Activated CD8-positive, alpha-beta T cell treated with anti-CD3 and anti-CD28 coated beads for 36 hours (primary cell): ENCODE results near the gene GPANK1. TPM values are rescaled to one million over a fixed set of nuclear protein-coding genes. Genes with fewer than 3 reads are reported as not detected.

Experiments used
- ATAC-seq: fragments of 200-7000 bp; cut with Tn5 transposase; one replicate; pipeline ENCODE4 v1.10.0; 2021; ENCODE audit warnings: mild to moderate bottlenecking, moderate library complexity
- CTCF ChIA-PET: fragments of 350-600 bp; sonication (Branson Sonifier 250); formaldehyde crosslinking; loops from one replicate; lab custom pipeline; 2021; ENCODE audit warnings: antibody characterized with exemption; lab: Charles Lee
- POLR2A ChIA-PET: fragments of 350-600 bp; sonication (Branson Sonifier 250); formaldehyde crosslinking; loops from one replicate; lab custom pipeline; 2021; ENCODE audit warnings: antibody characterized with exemption; lab: Charles Lee
- DNase-seq: peaks from one replicate; pipeline ENCODE4 v3.0.0-alpha.2; 2020
- H3K27ac Mint-ChIP-seq: one replicate; pipeline ENCODE4 v1.8.0; 2021; ENCODE audit warnings: mild to moderate bottlenecking, mixed read lengths
- H3K27me3 Mint-ChIP-seq: one replicate; pipeline ENCODE4 v1.8.0; 2021; ENCODE audit warnings: mixed read lengths
- H3K36me3 Mint-ChIP-seq: one replicate; pipeline ENCODE4 v1.8.0; 2021; ENCODE audit warnings: low read depth, mixed read lengths
- H3K4me1 Mint-ChIP-seq: one replicate; pipeline ENCODE4 v1.8.0; 2021; ENCODE audit warnings: low read depth, mixed read lengths
- H3K4me3 Mint-ChIP-seq: one replicate; pipeline ENCODE4 v1.8.0; 2021; ENCODE audit warnings: mild to moderate bottlenecking, moderate library complexity, mixed read lengths
- H3K9me3 Mint-ChIP-seq: one replicate; pipeline ENCODE4 v1.8.0; 2021; ENCODE audit warnings: mixed read lengths
- intact Hi-C: fragments of 100-400 bp; cut with micrococcal nuclease; formaldehyde crosslinking; loops from one replicate; pipeline ENCODE4 v1.10.0; 2022
- total RNA-seq, 2 experiments: library from RNA; stranded (reverse); gene quantifications; one replicate each; pipeline ENCODE4 v1.2.3, GENCODE V29; 2021
- TF ChIP-seq, protein P1 (sequence below): fragments of 200-600 bp; IDR thresholded peaks from one replicate; pipeline ENCODE4 v1.8.0; 2022; ENCODE audit warnings: antibody characterized with exemption, mild to moderate bottlenecking

GPANK1 gene
- total RNA-seq, 2 experiments from 2014 or later = 29.4 to 30.9 TPM

DNA sequence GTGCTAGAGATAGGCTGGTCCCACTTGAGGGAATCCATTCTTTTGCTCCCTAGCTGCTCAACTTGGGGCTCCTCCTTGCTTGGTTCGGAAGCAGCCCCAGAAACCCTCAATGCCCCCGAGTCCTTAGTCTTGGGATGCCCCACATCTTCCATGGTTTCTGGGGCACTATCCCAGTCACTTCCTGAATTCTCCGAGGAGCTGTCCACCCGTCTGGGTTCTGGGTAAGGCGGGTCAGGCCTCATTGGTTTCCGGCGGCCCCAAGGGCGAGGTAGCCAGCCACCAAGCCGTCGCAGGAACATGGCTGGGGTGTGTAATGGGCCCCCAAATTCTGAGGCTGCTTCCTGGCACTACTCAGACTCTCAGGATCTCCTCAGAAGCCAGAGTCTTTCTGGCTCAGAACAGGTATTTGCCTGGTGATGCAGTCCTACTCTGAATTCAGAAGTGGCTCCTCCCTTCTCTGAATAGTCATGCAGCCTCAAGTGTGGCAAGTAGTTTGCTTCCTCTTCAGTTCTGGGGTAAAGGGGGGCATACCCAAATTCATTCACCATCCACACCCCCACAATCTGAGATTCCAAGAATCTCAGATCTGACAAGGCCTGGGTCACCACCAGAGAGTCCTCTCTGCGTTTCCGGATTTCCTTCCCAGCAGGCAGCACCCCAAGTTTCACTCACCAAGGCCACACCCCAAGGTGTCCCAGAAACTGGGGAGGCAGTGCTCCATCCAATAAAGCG is 5.0 kb downstream of the GPANK1 start:
- Mint-ChIP-seq H3K27me3 (no peaks in the 10 kb centered on the region), H3K9me3 (no peaks in the 10 kb centered on the region), H3K4me1 (peaks cover 81% of the 10 kb centered on the region), H3K36me3 (peaks cover 78% of the 10 kb centered on the region), H3K4me3 (peak overlapping the region; percentile 98), H3K27ac (peak overlapping the region; percentile 95)
- intact Hi-C loops = loop anchor here (10.0 kb wide), 2 partner anchors 115 to 175 kb away; partner anchors contain the start of genes ATP6V1G2, DDX39B and NFKBIL1
- CTCF ChIA-PET = interaction anchor here (1.0 kb wide), 1 partner anchor 170 kb away, joined by 4 read pairs; no protein-coding TSS in a partner anchor
- POLR2A ChIA-PET = interaction anchor here (0.9 to 8.5 kb wide), 8 partner anchors 7 to 180 kb away, joined by 3 to 160 read pairs (median 3); partner anchors contain the start of genes APOM, BAG6 and NCR3
- DNase-seq (peak; percentile 57), ATAC-seq (peak; percentile 71)
- TF ChIP-seq, protein P1, sequence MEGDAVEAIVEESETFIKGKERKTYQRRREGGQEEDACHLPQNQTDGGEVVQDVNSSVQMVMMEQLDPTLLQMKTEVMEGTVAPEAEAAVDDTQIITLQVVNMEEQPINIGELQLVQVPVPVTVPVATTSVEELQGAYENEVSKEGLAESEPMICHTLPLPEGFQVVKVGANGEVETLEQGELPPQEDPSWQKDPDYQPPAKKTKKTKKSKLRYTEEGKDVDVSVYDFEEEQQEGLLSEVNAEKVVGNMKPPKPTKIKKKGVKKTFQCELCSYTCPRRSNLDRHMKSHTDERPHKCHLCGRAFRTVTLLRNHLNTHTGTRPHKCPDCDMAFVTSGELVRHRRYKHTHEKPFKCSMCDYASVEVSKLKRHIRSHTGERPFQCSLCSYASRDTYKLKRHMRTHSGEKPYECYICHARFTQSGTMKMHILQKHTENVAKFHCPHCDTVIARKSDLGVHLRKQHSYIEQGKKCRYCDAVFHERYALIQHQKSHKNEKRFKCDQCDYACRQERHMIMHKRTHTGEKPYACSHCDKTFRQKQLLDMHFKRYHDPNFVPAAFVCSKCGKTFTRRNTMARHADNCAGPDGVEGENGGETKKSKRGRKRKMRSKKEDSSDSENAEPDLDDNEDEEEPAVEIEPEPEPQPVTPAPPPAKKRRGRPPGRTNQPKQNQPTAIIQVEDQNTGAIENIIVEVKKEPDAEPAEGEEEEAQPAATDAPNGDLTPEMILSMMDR = no peak

DNA sequence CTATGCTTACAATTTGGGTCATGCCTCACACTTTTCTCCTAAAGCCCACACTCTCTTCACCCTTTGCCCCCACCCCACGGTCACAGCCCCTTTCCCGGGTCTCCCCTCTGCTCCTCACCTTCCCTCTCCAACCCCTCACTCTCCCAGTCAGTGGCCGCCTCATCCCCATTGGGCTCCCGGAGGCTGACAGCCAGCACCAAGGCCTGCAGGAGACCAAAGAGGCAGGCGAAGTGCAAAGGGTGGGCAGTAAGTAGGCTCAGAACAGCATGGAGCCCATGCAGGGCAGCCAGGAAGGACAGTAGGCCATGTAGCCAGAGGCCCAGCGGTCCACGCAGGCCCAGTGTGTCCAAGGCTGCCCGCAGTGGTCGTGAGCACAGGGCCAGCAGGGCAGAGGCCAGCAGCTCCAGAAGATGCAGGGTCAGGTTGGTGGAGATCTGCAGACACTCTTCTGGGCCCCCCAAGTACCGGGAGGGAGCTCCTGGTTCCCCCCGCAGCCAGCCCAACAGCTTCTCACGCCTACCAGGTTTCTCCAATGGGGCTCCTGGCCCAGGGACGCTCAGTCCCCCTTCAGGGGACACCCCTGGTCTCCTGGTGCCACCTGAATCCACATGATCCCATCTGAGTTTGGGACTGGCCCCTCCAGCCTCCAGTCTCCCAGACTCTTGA is 5.7 kb downstream of the GPANK1 start:
- TF ChIP-seq, protein P1 = no peak
- H3K9me3 Mint-ChIP-seq = no peaks in the 10 kb centered on the region
- H3K36me3 Mint-ChIP-seq = peaks cover 71% of the 10 kb centered on the region
- CTCF ChIA-PET = no interaction called here
- peak overlapping the region; percentile 95 for H3K27ac Mint-ChIP-seq
- intact Hi-C loops = no loop called here
- DNase-seq (no peak), ATAC-seq (no peak)
- POLR2A ChIA-PET = interaction anchor here (0.9 to 2.2 kb wide), 4 partner anchors 8 to 79 kb away, joined by 3 to 5 read pairs (median 4); partner anchors contain the start of gene ABHD16A
- peak overlapping the region; percentile 98 for H3K4me3 Mint-ChIP-seq
- H3K27me3 Mint-ChIP-seq = no peaks in the 10 kb centered on the region
- peaks cover 75% of the 10 kb centered on the region for H3K4me1 Mint-ChIP-seq

DNA sequence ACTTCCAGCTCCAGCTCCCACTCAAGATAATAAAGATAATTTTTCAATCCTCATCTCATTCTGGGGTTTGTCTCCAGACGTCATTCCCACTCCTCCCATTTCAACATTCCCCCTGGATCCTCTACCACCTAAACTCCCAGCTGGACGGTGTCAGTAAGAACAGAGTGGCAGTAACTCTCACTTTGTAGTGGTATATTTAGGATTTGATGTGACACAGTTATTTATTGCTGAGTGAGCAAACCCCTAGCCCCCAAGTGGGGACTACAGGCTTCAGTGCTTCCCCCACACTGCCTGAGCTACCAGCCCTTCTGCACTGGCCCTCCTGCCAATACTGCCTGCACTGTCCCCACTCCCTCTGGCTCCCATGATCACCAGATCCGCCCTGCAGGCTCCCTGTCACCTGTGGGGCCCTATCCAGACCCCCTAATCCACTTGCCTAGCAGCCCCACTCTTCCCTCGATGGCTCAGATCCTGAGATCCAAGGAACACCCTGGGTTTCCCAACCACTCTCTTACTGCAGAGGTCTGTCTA is 6.6 kb downstream of the GPANK1 start:
- H3K4me3 Mint-ChIP-seq = peak overlapping the region; percentile 98
- CTCF ChIA-PET = interaction anchor here (1.0 to 1.3 kb wide), 2 partner anchors 107 to 113 kb away, joined by 3 read pairs; no protein-coding TSS in a partner anchor
- POLR2A ChIA-PET = interaction anchor here (1.0 to 2.2 kb wide), 2 partner anchors 45 to 172 kb away, joined by 3 to 5 read pairs; partner anchors contain the start of gene ABHD16A
- no peak for ATAC-seq
- no peaks in the 10 kb centered on the region for H3K9me3 Mint-ChIP-seq
- TF ChIP-seq, protein P1 = no peak
- peaks cover 62% of the 10 kb centered on the region for H3K36me3 Mint-ChIP-seq
- H3K4me1 Mint-ChIP-seq = peaks cover 70% of the 10 kb centered on the region
- no peaks in the 10 kb centered on the region for H3K27me3 Mint-ChIP-seq
- intact Hi-C loops = no loop called here
- H3K27ac Mint-ChIP-seq = peak overlapping the region; percentile 85
- DNase-seq = no peak

DNA sequence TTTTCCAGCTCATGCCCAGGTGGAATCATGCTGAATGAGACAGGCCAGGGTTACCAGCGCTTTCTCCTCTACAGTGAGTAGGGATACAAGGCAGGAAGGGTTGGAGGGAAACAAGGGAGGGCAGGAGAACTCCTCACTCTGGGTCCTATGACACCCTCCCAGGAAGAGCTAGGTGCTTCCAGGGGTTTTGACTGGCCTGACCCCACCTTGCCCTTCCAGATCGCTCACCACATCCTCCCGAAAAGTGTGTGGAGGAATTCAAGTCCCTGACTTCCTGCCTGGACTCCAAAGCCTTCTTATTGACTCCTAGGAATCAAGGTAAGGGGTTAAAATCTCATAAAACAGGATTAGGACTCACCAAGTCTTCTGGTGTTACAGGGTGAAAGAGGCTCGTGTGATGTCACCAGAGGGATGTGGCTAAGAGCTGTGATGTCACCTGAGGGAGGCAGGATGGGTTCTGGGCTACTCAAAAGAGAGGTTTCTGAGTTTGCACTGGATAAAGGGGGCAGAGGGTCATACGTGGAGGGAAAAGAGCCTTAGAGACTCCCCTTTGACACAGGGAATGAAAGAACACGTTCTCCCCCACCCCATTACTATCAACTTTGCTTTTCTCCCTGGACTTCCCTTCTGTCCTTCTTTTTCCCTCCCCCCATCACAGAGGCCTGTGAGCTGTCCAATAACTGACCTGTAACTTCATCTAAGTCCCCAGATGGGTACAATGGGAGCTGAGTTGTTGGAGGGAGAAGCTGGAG is 7.2 kb downstream of the GPANK1 start:
- TF ChIP-seq, protein P1 = no peak
- ChIA-PET POLR2A (interaction anchor here (0.7 to 9.0 kb wide), 8 partner anchors 7 to 173 kb away, joined by 3 to 160 read pairs (median 3); partner anchors contain the start of genes ABHD16A, C6orf47, CSNK2B and GPANK1), CTCF (interaction anchor here (1.0 to 1.3 kb wide), 2 partner anchors 107 to 112 kb away, joined by 3 read pairs; no protein-coding TSS in a partner anchor)
- H3K4me3 Mint-ChIP-seq = peak overlapping the region; percentile 98
- no peaks in the 10 kb centered on the region for H3K9me3 Mint-ChIP-seq
- no peak for ATAC-seq
- H3K36me3 Mint-ChIP-seq = peaks cover 60% of the 10 kb centered on the region
- peaks cover 68% of the 10 kb centered on the region for H3K4me1 Mint-ChIP-seq
- H3K27me3 Mint-ChIP-seq = no peaks in the 10 kb centered on the region
- peak overlapping the region; percentile 85 for H3K27ac Mint-ChIP-seq
- peak; percentile 74 for DNase-seq
- intact Hi-C loops = no loop called here
